H1 (cell line): ENCODE measurements around the gene NCSTN.
"Not testable (repeated sequence)": the region's sequence is repeated elsewhere in the genome, so short reads cannot be mapped to it uniquely, and the experiment has no call there.

Source experiments
- CBX5 ChIP-seq: fragments of 300-800, 300-1000 bp; sonication (generic); IDR thresholded peaks from 2 replicates; pipeline ENCODE4 v1.7.1; 2016; ENCODE audit warnings: antibody characterized with exemption, low read length, low read depth
- CTCF ChIP-seq, 3 experiments: IDR thresholded peaks; 1 replicate in 2 of 3; 2 replicates in 1 of 3; pipeline versions ENCODE4 v1.5.1 to v1.6.1; 2011; ENCODE audit warnings: low read length in 3 of 3, mild to moderate bottlenecking in 3 of 3, inconsistent platforms in 2 of 3, low read depth in 1 of 3, moderate library complexity in 1 of 3; ENCODE audit not compliant: insufficient read depth in 1 of 3; ENCODE audit errors: control extremely low read depth in 1 of 3
- EZH2 ChIP-seq: fragments of 200-600 bp; sonication (generic); IDR thresholded peaks from 2 replicates; pipeline ENCODE4 v1.7.1; 2012; ENCODE audit warnings: low read depth, mild to moderate bottlenecking, moderate library complexity, low read length, inconsistent platforms; ENCODE audit not compliant: severe bottlenecking
- GABPA ChIP-seq: IDR thresholded peaks from 2 replicates; pipeline ENCODE4 v1.6.1; 2011; ENCODE audit warnings: mild to moderate bottlenecking, low read length, moderate library complexity, borderline replicate concordance; ENCODE audit not compliant: insufficient read depth
- MAFK ChIP-seq: IDR thresholded peaks from 2 replicates; pipeline ENCODE4 v1.6.1; 2012; ENCODE audit warnings: low read depth, mild to moderate bottlenecking, improper control_type of control experiment, low read length
- MAX ChIP-seq: IDR thresholded peaks from 2 replicates; pipeline ENCODE4 v1.6.1; 2012; ENCODE audit warnings: inconsistent platforms
- NRF1 ChIP-seq: IDR thresholded peaks from 2 replicates; pipeline ENCODE4 v1.6.1; 2011; ENCODE audit warnings: mild to moderate bottlenecking, low read depth, low read length, improper control_type of control experiment
- POLR2A ChIP-seq, 2 experiments: IDR thresholded peaks; 1 replicate in 1 of 2; 2 replicates in 1 of 2; pipeline ENCODE4 v1.6.1; 2011; ENCODE audit warnings: low read depth in 2 of 2, low read length in 2 of 2, mild to moderate bottlenecking in 2 of 2; ENCODE audit errors: control extremely low read depth in 1 of 2
- POLR2AphosphoS5 ChIP-seq: IDR thresholded peaks from 2 replicates; pipeline ENCODE4 v1.6.1; 2011; ENCODE audit warnings: low read depth, low read length
- RFX5 ChIP-seq: IDR thresholded peaks from 2 replicates; pipeline ENCODE4 v1.6.1; 2011; ENCODE audit warnings: low read depth, low read length, improper control_type of control experiment, borderline replicate concordance
- RXRA ChIP-seq: IDR thresholded peaks from 2 replicates; pipeline ENCODE4 v1.6.1; 2011; ENCODE audit warnings: low read depth, mild to moderate bottlenecking, low read length, moderate library complexity; ENCODE audit not compliant: insufficient read depth
- TAF1 ChIP-seq: IDR thresholded peaks from 2 replicates; pipeline ENCODE4 v1.6.1; 2011; ENCODE audit warnings: mild to moderate bottlenecking, low read depth, low read length
- TEAD4 ChIP-seq: IDR thresholded peaks from 2 replicates; pipeline ENCODE4 v1.6.1; 2012; ENCODE audit warnings: low read depth, low read length, inconsistent platforms, mixed read lengths
- YY1 ChIP-seq: IDR thresholded peaks from 2 replicates; pipeline ENCODE4 v1.6.1; 2011; ENCODE audit warnings: low read depth, mild to moderate bottlenecking, low read length

- not testable (repeated sequence) for TF ChIP-seq CTCF (IDR thresholded peaks at IDR 0.05; ENCODE audit: control extremely low read depth in 1 of 3, insufficient read depth in 1 of 3, low read depth in 1 of 3, low read length in 3 of 3); TAF1; RFX5; MAX; POLR2A (IDR thresholded peaks at IDR 0.05; ENCODE audit: control extremely low read depth in 1 of 2, low read depth in 2 of 2, low read length in 2 of 2); MAFK; POLR2AphosphoS5; NRF1; EZH2; GABPA; RXRA; CBX5; YY1; TEAD4
Measured at GRCh38 chr1:160384812-160385211, 41.6 kb downstream of the NCSTN start.
